Measurements from ENCODE around the gene DNAH17.

DNAH17 gene

GRCh38 chr17:78608804-78609186 is 31.6 kb upstream of the DNAH17 start:
- Histone ChIP-seq H3K18ac (ENCODE audit: low read depth in 1 of 2, low read length in 2 of 2) (no peak overlapping the region), H2AK5ac (ENCODE audit: low read length, severe bottlenecking) (no peak overlapping the region), H3K36me3 (ENCODE audit: control insufficient read depth in 1 of 2, insufficient read depth in 2 of 2, low read depth in 1 of 2, low read length in 2 of 2) (no peaks in the 10 kb centered on the region), H2AFZ (ENCODE audit: low read depth, low read length) (no peak overlapping the region), H3K9me3 (ENCODE audit: control insufficient read depth, low read length) (no peaks in the 10 kb centered on the region), H3K9ac (ENCODE audit: low read length) (no peak overlapping the region), H3K27me3 (ENCODE audit: control insufficient read depth in 1 of 2, insufficient read depth in 1 of 2, low read length in 2 of 2) (peaks cover 0 to 40% of the 10 kb centered on the region in 2 experiments), H3K79me1 (replicated peaks; ENCODE audit: low read length, poor library complexity, severe bottlenecking) (no peaks in the 10 kb centered on the region), H2BK15ac (ENCODE audit: low read depth, poor library complexity, severe bottlenecking) (no peak overlapping the region), H3K23ac (ENCODE audit: low read length in 2 of 2) (no peak overlapping the region), H2BK120ac (ENCODE audit: low read depth, low read length) (peak overlapping the region; percentile 19), H3K4me1 (ENCODE audit: control insufficient read depth, insufficient read depth, low read depth, low read length) (peaks cover 2% of the 10 kb centered on the region), H3K27ac (ENCODE audit: low read length, poor library complexity, severe bottlenecking) (no peak overlapping the region), H3K4me3 (ENCODE audit: insufficient read depth in 1 of 2, low read depth in 1 of 2, low read length in 2 of 2) (no peak overlapping the region), H2BK12ac (ENCODE audit: low read length in 2 of 2) (no peak overlapping the region), H4K8ac (ENCODE audit: low read length) (peak overlapping the region; percentile 73), H2BK5ac (ENCODE audit: low read depth, low read length, poor library complexity, severe bottlenecking) (no peak overlapping the region), H3K4me2 (ENCODE audit: low read length, poor library complexity, severe bottlenecking) (no peak overlapping the region), H4K91ac (ENCODE audit: low read length) (peak overlapping the region; percentile 53), H3K14ac (ENCODE audit: low read length in 2 of 2) (no peak overlapping the region), H3K4ac (ENCODE audit: low read depth in 1 of 2, low read length in 2 of 2) (no peak overlapping the region)
- 49% methylated on average over 8 of the region's 8 CpGs for WGBS
- DNase-seq: no peak

GRCh38 chr17:78608122-78608803 is 31.1 kb upstream of the DNAH17 start:
- Histone ChIP-seq H3K4me2 (ENCODE audit: low read length, poor library complexity, severe bottlenecking) (no peak overlapping the region), H3K27me3 (ENCODE audit: control insufficient read depth in 1 of 2, insufficient read depth in 1 of 2, low read length in 2 of 2) (peaks cover 0 to 42% of the 10 kb centered on the region in 2 experiments), H3K14ac (ENCODE audit: low read length in 2 of 2) (no peak overlapping the region), H3K4me1 (ENCODE audit: control insufficient read depth, insufficient read depth, low read depth, low read length) (peaks cover 2% of the 10 kb centered on the region), H2AFZ (ENCODE audit: low read depth, low read length) (no peak overlapping the region), H4K91ac (ENCODE audit: low read length) (no peak overlapping the region), H3K4me3 (ENCODE audit: insufficient read depth in 1 of 2, low read depth in 1 of 2, low read length in 2 of 2) (no peak overlapping the region), H3K27ac (ENCODE audit: low read length, poor library complexity, severe bottlenecking) (no peak overlapping the region), H2BK120ac (ENCODE audit: low read depth, low read length) (peak overlapping the region; percentile 19), H3K9ac (ENCODE audit: low read length) (no peak overlapping the region), H3K18ac (ENCODE audit: low read depth in 1 of 2, low read length in 2 of 2) (no peak overlapping the region), H2AK5ac (ENCODE audit: low read length, severe bottlenecking) (no peak overlapping the region), H2BK12ac (ENCODE audit: low read length in 2 of 2) (no peak overlapping the region), H3K79me1 (replicated peaks; ENCODE audit: low read length, poor library complexity, severe bottlenecking) (no peaks in the 10 kb centered on the region), H3K4ac (ENCODE audit: low read depth in 1 of 2, low read length in 2 of 2) (no peak overlapping the region), H2BK5ac (ENCODE audit: low read depth, low read length, poor library complexity, severe bottlenecking) (no peak overlapping the region), H3K36me3 (ENCODE audit: control insufficient read depth in 1 of 2, insufficient read depth in 2 of 2, low read depth in 1 of 2, low read length in 2 of 2) (no peaks in the 10 kb centered on the region), H3K9me3 (ENCODE audit: control insufficient read depth, low read length) (no peaks in the 10 kb centered on the region), H3K23ac (ENCODE audit: low read length in 2 of 2) (no peak overlapping the region), H2BK15ac (ENCODE audit: low read depth, poor library complexity, severe bottlenecking) (no peak overlapping the region), H4K8ac (ENCODE audit: low read length) (peak overlapping the region; percentile 73)
- DNase-seq: no peak
- WGBS: 100% methylated on average over 7 of the region's 10 CpGs

GRCh38 chr17:78607038-78607437 is 29.8 kb upstream of the DNAH17 start:
- Histone ChIP-seq H3K4me1 (ENCODE audit: control insufficient read depth, insufficient read depth, low read depth, low read length) (peaks cover 4% of the 10 kb centered on the region), H2AK5ac (ENCODE audit: low read length, severe bottlenecking) (no peak overlapping the region), H2AFZ (ENCODE audit: low read depth, low read length) (no peak overlapping the region), H3K27me3 (ENCODE audit: control insufficient read depth in 1 of 2, insufficient read depth in 1 of 2, low read length in 2 of 2) (peaks cover 0 to 43% of the 10 kb centered on the region in 2 experiments), H4K8ac (ENCODE audit: low read length) (no peak overlapping the region), H3K9me3 (ENCODE audit: control insufficient read depth, low read length) (no peaks in the 10 kb centered on the region), H3K9ac (ENCODE audit: low read length) (no peak overlapping the region), H3K18ac (ENCODE audit: low read depth in 1 of 2, low read length in 2 of 2) (no peak overlapping the region), H3K4ac (ENCODE audit: low read depth in 1 of 2, low read length in 2 of 2) (no peak overlapping the region), H2BK12ac (ENCODE audit: low read length in 2 of 2) (no peak overlapping the region), H3K27ac (ENCODE audit: low read length, poor library complexity, severe bottlenecking) (no peak overlapping the region), H3K14ac (ENCODE audit: low read length in 2 of 2) (no peak overlapping the region), H2BK15ac (ENCODE audit: low read depth, poor library complexity, severe bottlenecking) (no peak overlapping the region), H3K4me3 (ENCODE audit: insufficient read depth in 1 of 2, low read depth in 1 of 2, low read length in 2 of 2) (no peak overlapping the region), H2BK5ac (ENCODE audit: low read depth, low read length, poor library complexity, severe bottlenecking) (no peak overlapping the region), H3K79me1 (replicated peaks; ENCODE audit: low read length, poor library complexity, severe bottlenecking) (no peaks in the 10 kb centered on the region), H4K91ac (ENCODE audit: low read length) (no peak overlapping the region), H3K23ac (ENCODE audit: low read length in 2 of 2) (no peak overlapping the region), H3K36me3 (ENCODE audit: control insufficient read depth in 1 of 2, insufficient read depth in 2 of 2, low read depth in 1 of 2, low read length in 2 of 2) (no peaks in the 10 kb centered on the region), H2BK120ac (ENCODE audit: low read depth, low read length) (no peak overlapping the region), H3K4me2 (ENCODE audit: low read length, poor library complexity, severe bottlenecking) (no peak overlapping the region)
- DNase-seq: no peak
- 52% methylated on average over 6 of the region's 6 CpGs for WGBS

- Histone ChIP-seq H3K14ac (ENCODE audit: low read length in 2 of 2) (no peak overlapping the region), H2BK12ac (ENCODE audit: low read length in 2 of 2) (peak overlapping the region in 1 of 2 experiments; percentile 31), H2BK120ac (ENCODE audit: low read depth, low read length) (no peak overlapping the region), H3K4me3 (ENCODE audit: insufficient read depth in 1 of 2, low read depth in 1 of 2, low read length in 2 of 2) (no peak overlapping the region), H2AK5ac (ENCODE audit: low read length, severe bottlenecking) (no peak overlapping the region), H4K8ac (ENCODE audit: low read length) (peak overlapping the region; percentile 4), H2BK5ac (ENCODE audit: low read depth, low read length, poor library complexity, severe bottlenecking) (no peak overlapping the region), H4K91ac (ENCODE audit: low read length) (peak overlapping the region; percentile 25), H3K9me3 (ENCODE audit: control insufficient read depth, low read length) (no peaks in the 10 kb centered on the region), H3K79me1 (replicated peaks; ENCODE audit: low read length, poor library complexity, severe bottlenecking) (no peaks in the 10 kb centered on the region), H3K9ac (ENCODE audit: low read length) (no peak overlapping the region), H3K4me1 (ENCODE audit: control insufficient read depth, insufficient read depth, low read depth, low read length) (peaks cover 3% of the 10 kb centered on the region), H3K36me3 (ENCODE audit: control insufficient read depth in 1 of 2, insufficient read depth in 2 of 2, low read depth in 1 of 2, low read length in 2 of 2) (no peaks in the 10 kb centered on the region), H3K23ac (ENCODE audit: low read length in 2 of 2) (no peak overlapping the region), H3K27ac (ENCODE audit: low read length, poor library complexity, severe bottlenecking) (no peak overlapping the region), H3K4ac (ENCODE audit: low read depth in 1 of 2, low read length in 2 of 2) (no peak overlapping the region), H3K4me2 (ENCODE audit: low read length, poor library complexity, severe bottlenecking) (no peak overlapping the region), H3K18ac (ENCODE audit: low read depth in 1 of 2, low read length in 2 of 2) (no peak overlapping the region), H2BK15ac (ENCODE audit: low read depth, poor library complexity, severe bottlenecking) (no peak overlapping the region), H2AFZ (ENCODE audit: low read depth, low read length) (no peak overlapping the region), H3K27me3 (ENCODE audit: control insufficient read depth in 1 of 2, insufficient read depth in 1 of 2, low read length in 2 of 2) (peaks cover 0 to 40% of the 10 kb centered on the region in 2 experiments)
- no peak for DNase-seq
- 86% methylated on average over 6 of the region's 6 CpGs for WGBS
Observed at GRCh38 chr17:78605886-78606285, 28.7 kb upstream of the DNAH17 start.
